Smooth muscle cell (in vitro differentiated cells): ENCODE measurements around the gene HOXD4. TPM values are rescaled to one million over a fixed set of nuclear protein-coding genes. Genes with fewer than 3 reads are reported as not detected.

ENCODE experiments used
- DNase-seq: peaks from one replicate; lab custom pipeline; 2025; ENCODE audit not compliant: unreplicated experiment; lab: John Stamatoyannopoulos, UW
- H2AFZ ChIP-seq: fragments of 200-600 bp; sonication (generic); 2 replicates; pipeline ENCODE4 v1.6.0; 2016; ENCODE audit warnings: antibody characterized with exemption, low read depth, mild to moderate bottlenecking
- H3F3A ChIP-seq: fragments of 200-600 bp; sonication (generic); 2 replicates; pipeline ENCODE4 v1.6.0; 2017; ENCODE audit warnings: antibody characterized with exemption, low read depth
- H3K27ac ChIP-seq: fragments of 200-600 bp; sonication (generic); 2 replicates; pipeline ENCODE4 v1.5.1; 2016; ENCODE audit warnings: low read depth, mild to moderate bottlenecking
- H3K27me3 ChIP-seq: fragments of 200-600 bp; sonication (generic); 2 replicates; pipeline ENCODE4 v1.6.1; 2016; ENCODE audit warnings: low read depth, mild to moderate bottlenecking
- H3K36me3 ChIP-seq: fragments of 200-600 bp; sonication (generic); 2 replicates; pipeline ENCODE4 v1.5.1; 2016; ENCODE audit warnings: low read depth
- H3K4me1 ChIP-seq: fragments of 200-600 bp; sonication (generic); 2 replicates; pipeline ENCODE4 v1.5.1; 2016; ENCODE audit warnings: low read depth
- H3K4me2 ChIP-seq: fragments of 200-600 bp; sonication (generic); 2 replicates; pipeline ENCODE4 v1.6.0; 2016; ENCODE audit warnings: mild to moderate bottlenecking
- H3K4me3 ChIP-seq: fragments of 200-600 bp; sonication (generic); 2 replicates; pipeline ENCODE4 v1.5.1; 2016; ENCODE audit warnings: mild to moderate bottlenecking
- H3K79me2 ChIP-seq: fragments of 200-600 bp; sonication (generic); 2 replicates; pipeline ENCODE4 v1.6.0; 2016; ENCODE audit warnings: low read depth, mild to moderate bottlenecking
- H3K9ac ChIP-seq: fragments of 200-600 bp; sonication (generic); 2 replicates; pipeline ENCODE4 v1.6.0; 2016; ENCODE audit warnings: low read depth
- H3K9me3 ChIP-seq: fragments of 200-600 bp; sonication (generic); replicated peaks from 2 replicates; pipeline ENCODE4 v1.5.1; 2016; ENCODE audit warnings: low read depth
- H4K20me1 ChIP-seq: fragments of 200-600 bp; sonication (generic); 2 replicates; pipeline ENCODE4 v1.6.0; 2016; ENCODE audit warnings: low read depth
- WGBS: methylation state at CpG from one replicate; pipeline ENCODE4 v1.1.7; 2016; ENCODE audit warnings: low lambda C conversion rate; 5-methylcytosine and 5-hydroxymethylcytosine counted together
- polyA plus RNA-seq: library from polyadenylated mRNA; unstranded; fragments of >200 nt; fragmentation: Nextera tagmentation; extraction: Ambion mirVana; gene quantifications from 2 replicates; pipeline ENCODE4 v1.2.1, GENCODE V29; 2016
- total RNA-seq: library from RNA; depleted of rRNA; stranded (reverse); fragments of >200 nt; gene quantifications from 2 replicates; pipeline ENCODE4 v1.2.3, GENCODE V29; 2014
- TF ChIP-seq, protein P1 (sequence below): fragments of 200-600 bp; sonication (generic); IDR thresholded peaks from 2 replicates; pipeline ENCODE4 v1.5.1; 2017; ENCODE audit warnings: borderline replicate concordance, mild to moderate bottlenecking, antibody characterized with exemption; ENCODE audit not compliant: insufficient read depth, poor library complexity, severe bottlenecking

The HOXD4 gene
- total and polyA plus RNA-seq, 2 experiments from 2014 or later = not detected

DNA sequence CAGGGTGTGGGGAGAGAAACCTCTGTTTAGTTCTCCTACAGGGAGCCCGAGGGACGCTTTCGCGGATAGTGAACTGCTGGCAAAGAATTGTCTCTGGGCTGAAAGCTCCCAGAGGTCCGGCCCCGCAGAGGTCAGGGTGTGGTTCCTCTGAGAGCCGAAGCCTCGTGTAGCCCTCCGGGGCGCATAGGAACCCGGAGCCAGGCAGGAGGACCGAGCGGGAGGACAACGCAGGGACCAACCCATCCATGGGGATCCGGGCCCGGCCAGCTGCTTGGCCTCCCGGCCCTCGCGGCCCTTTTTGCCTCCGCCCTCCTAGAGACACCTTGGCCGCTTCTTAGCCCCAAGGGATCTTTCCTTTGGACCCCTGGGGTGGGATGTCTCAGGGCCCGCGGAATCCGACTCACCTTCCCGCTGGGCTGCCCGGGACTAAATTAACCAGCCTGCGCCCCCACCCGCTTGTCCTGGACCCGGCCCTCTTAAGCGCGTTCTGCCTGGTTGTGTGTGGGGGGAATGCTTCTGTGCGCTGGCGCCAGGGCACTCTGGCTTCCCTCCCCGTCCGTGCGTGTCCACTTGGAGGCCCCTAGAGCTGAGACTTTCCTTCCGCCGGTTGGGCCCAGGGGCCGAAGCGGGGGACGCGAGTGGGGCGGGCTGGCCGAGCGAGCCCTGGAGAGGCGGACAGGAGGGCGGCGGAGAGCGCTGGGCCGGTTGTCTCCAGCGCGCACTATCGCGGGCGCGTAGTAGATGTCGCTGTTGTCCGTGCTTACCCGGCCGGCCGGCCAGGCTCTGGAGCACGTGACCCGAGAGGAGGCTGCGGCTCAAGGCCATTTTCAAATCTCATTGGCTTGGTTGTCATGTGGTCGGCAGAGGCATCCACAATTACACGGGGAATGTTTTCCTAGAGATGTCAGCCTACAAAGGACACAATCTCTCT lies 35.2 kb upstream of the HOXD4 start, which contains the start of gene HOXD10:
HOXD10 (plus strand) TSS at position 896 of the 931 bp plus-strand sequence. CDS start 56 bp downstream, outside the sequence.
- no peak within 1 kb of the TSS for H2AFZ ChIP-seq
- peaks cover 12% of the 10 kb centered on the region for H3K79me2 ChIP-seq

GRCh38 chr2:176117162-176117822 lies 34.1 kb upstream of the HOXD4 start:
- Histone ChIP-seq H4K20me1 (peaks cover 99% of the 10 kb centered on the region), H3F3A (no peaks in the 10 kb centered on the region), H3K79me2 (peaks cover 9% of the 10 kb centered on the region), H3K4me2 (no peak overlapping the region), H3K4me3 (no peak overlapping the region), H3K27me3 (peaks cover 100% of the 10 kb centered on the region), H3K4me1 (no peaks in the 10 kb centered on the region), H3K36me3 (no peaks in the 10 kb centered on the region), H3K9ac (no peak overlapping the region), H3K27ac (no peak overlapping the region), H3K9me3 (no peaks in the 10 kb centered on the region), H2AFZ (no peak overlapping the region)
- DNase-seq = no peak
- TF ChIP-seq, protein P1, sequence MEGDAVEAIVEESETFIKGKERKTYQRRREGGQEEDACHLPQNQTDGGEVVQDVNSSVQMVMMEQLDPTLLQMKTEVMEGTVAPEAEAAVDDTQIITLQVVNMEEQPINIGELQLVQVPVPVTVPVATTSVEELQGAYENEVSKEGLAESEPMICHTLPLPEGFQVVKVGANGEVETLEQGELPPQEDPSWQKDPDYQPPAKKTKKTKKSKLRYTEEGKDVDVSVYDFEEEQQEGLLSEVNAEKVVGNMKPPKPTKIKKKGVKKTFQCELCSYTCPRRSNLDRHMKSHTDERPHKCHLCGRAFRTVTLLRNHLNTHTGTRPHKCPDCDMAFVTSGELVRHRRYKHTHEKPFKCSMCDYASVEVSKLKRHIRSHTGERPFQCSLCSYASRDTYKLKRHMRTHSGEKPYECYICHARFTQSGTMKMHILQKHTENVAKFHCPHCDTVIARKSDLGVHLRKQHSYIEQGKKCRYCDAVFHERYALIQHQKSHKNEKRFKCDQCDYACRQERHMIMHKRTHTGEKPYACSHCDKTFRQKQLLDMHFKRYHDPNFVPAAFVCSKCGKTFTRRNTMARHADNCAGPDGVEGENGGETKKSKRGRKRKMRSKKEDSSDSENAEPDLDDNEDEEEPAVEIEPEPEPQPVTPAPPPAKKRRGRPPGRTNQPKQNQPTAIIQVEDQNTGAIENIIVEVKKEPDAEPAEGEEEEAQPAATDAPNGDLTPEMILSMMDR = no peak
- 87% methylated on average over 40 of the region's 40 CpGs for WGBS

More for the DNA sequence above, 35.2 kb upstream of the HOXD4 start, which contains the start of gene HOXD10:
- Histone ChIP-seq H4K20me1 (peaks cover 99% of the 10 kb centered on the region), H3K9me3 (no peaks in the 10 kb centered on the region), H3K9ac (no peak within 1 kb of the TSS), H3K27me3 (peaks cover 100% of the 10 kb centered on the region), H3K27ac (no peak within 1 kb of the TSS), H3K36me3 (no peaks in the 10 kb centered on the region), H3K4me1 (no peaks in the 10 kb centered on the region), H3F3A (no peaks in the 10 kb centered on the region), H3K4me2 (no peak within 1 kb of the TSS), H3K4me3 (no peak within 1 kb of the TSS)
- TF ChIP-seq, protein P1 = peak; percentile 13
- DNase-seq = no peak
- WGBS = 25% methylated on average over 48 of the region's 66 CpGs

- peaks cover 9% of the 10 kb centered on the region for H3K79me2 ChIP-seq
- 76% methylated on average over 11 of the region's 11 CpGs for WGBS
- H3K27ac ChIP-seq = no peak overlapping the region
- no peaks in the 10 kb centered on the region for H3F3A ChIP-seq
- no peak overlapping the region for H3K9ac ChIP-seq
- TF ChIP-seq, protein P1 = no peak
- H3K4me3 ChIP-seq = no peak overlapping the region
- H3K4me1 ChIP-seq = no peaks in the 10 kb centered on the region
- H3K27me3 ChIP-seq = peaks cover 100% of the 10 kb centered on the region
- H3K36me3 ChIP-seq = no peaks in the 10 kb centered on the region
- no peak for DNase-seq
- H4K20me1 ChIP-seq = peaks cover 98% of the 10 kb centered on the region
- no peaks in the 10 kb centered on the region for H3K9me3 ChIP-seq
- H2AFZ ChIP-seq = no peak overlapping the region
- no peak overlapping the region for H3K4me2 ChIP-seq
These were observed 33.5 kb upstream of the HOXD4 start for GRCh38 chr2:176117823-176118371.
